SK-MEL-5 (cell line): ENCODE measurements around the gene ZBTB18. TPM values are rescaled to one million over a fixed set of nuclear protein-coding genes. Genes with fewer than 3 reads are reported as not detected.
"Not testable (repeated sequence)": the region's sequence is repeated elsewhere in the genome, so short reads cannot be mapped to it uniquely, and the experiment has no call there.

Experiments used
- DNase-seq: peaks from one replicate; pipeline ENCODE4 v3.0.0-alpha.2; 2016; ENCODE audit warnings: low read depth, low spot score
- in situ Hi-C: cut with HindIII; loops from 2 replicates; pipeline ENCODE4 v1.10.0; 2016; ENCODE audit warnings: low sequenced_read_pairs, high pct_unique_total_duplicates, low pct_unique_long_range_greater_than_20kb
- total RNA-seq: library from RNA; depleted of rRNA; stranded (reverse); fragments of >200 nt; shearing (Covaris generic); gene quantifications from 2 replicates; pipeline ENCODE4 v1.2.3, GENCODE V29; 2014

Gene ZBTB18
- total RNA-seq, 1 experiment from 2014 or later = 11.4 TPM

DNA sequence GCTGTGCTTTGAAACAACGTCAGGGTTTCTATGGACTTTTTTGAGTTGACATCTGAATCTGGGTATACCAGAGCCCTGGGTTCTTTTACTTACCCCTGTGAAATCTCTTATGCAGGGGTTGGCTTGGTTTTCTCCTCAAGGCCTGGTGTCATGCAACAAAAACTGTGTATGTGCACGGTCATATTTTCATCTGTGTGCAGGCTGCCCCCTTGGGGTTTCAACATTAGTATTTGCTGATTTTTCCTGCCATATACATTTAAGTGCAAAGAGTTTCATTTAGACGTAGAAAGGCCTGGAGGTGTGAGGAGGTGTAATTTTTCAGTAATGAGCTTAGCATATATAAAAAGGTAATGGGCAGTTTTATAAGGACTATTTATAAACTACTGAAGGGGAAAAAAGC is 22.0 kb upstream of the ZBTB18 start:
- in situ Hi-C loops = no loop called here
- peak; percentile 20 for DNase-seq

GRCh38 chr1:244030481-244031040 is 20.5 kb upstream of the ZBTB18 start:
- DNase-seq = no peak
- in situ Hi-C loops = no loop called here

DNA sequence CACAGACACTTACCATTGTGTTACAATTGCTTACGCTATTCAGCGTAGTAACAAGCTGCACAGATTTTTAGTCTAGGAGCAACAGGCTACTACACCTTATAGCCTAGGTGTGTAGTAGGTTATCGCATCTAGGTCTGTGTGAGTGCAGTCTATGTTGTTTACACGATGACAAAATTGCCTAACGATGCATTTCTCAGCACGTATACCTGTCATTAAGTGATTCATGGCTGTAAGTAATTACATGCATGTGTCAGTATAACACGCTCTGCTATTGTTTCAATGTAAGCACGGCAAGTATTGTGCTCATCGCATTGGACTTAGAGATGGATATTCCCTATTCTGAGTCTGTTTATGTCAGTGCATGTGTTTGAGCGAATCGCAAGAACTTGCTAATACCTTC is 15.7 kb upstream of the ZBTB18 start:
- in situ Hi-C loops = no loop called here

DNA sequence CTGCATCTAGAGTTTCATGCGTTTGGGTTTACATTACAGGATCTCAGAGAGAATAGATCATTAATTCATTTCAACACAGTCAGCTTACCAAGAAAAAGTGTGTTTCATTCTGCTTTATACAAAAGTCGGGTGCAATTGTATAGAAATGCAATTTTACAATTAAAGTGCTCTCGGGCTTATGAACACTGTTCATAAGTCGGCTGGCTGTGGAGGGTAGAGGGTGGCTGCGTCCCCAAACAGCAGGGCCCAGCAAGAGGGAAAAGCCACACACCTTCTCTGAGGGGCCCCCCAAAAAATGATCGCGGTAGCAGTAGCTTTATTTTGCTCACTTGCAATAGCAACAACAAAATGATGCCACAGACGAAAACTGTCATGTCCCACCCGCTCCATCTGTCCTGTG is 13.8 kb upstream of the ZBTB18 start:
- in situ Hi-C loops = no loop called here
- DNase-seq = no peak

More for the DNA sequence above, 15.7 kb upstream of the ZBTB18 start:
- DNase-seq = no peak

- DNase-seq = no peak
- in situ Hi-C loops = no loop called here
These were observed 9.5 kb upstream of the ZBTB18 start for GRCh38 chr1:244041466-244042120.

GRCh38 chr1:244042293-244042692 is 8.8 kb upstream of the ZBTB18 start:
- in situ Hi-C loops = no loop called here
- DNase-seq = no peak

- DNase-seq = no peak
- in situ Hi-C loops = no loop called here
These were observed 6.7 kb upstream of the ZBTB18 start for GRCh38 chr1:244044423-244044822.

- in situ Hi-C loops = not testable (repeated sequence)
These were observed 4.8 kb upstream of the ZBTB18 start for GRCh38 chr1:244046254-244046653.

DNA sequence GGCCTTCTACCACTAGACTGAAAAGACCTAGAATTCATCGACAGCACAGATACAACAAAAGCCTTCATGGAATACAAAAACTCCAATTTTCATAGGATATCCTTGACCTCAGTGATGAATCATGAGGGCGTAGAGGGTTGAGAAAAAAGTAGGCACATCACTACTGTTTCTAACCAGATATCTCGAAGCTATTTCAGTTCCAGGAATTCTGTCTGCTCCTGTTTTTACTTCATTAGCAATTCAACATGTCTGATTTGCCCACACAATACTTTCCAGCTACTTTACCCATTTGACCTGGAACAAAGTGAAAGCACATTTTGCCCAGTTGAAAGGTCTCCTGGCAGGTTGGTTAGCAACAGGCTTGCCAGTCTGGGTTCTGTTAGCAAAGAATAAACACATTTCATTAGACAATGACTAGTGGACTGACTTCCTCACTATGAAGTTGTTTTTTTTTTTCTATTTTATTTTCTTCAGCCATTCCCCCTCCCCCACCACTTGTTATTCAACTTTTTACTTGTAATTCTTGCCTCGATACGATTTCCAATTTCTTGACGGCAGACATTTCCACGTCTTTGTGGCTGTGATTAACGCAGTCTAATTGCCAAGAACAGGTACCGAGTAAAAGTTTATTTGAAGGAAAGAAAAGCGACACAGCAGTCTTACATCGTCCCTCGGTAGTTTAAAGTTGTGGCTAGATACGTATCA is 4.0 kb upstream of the ZBTB18 start:
- peak; percentile 40 for DNase-seq
- in situ Hi-C loops = no loop called here

More at GRCh38 chr1:244046254-244046653, 4.8 kb upstream of the ZBTB18 start:
- DNase-seq = not testable (repeated sequence)

GRCh38 chr1:244047621-244048255 is 3.3 kb upstream of the ZBTB18 start:
- peak; percentile 38 for DNase-seq
- in situ Hi-C loops = no loop called here

DNA sequence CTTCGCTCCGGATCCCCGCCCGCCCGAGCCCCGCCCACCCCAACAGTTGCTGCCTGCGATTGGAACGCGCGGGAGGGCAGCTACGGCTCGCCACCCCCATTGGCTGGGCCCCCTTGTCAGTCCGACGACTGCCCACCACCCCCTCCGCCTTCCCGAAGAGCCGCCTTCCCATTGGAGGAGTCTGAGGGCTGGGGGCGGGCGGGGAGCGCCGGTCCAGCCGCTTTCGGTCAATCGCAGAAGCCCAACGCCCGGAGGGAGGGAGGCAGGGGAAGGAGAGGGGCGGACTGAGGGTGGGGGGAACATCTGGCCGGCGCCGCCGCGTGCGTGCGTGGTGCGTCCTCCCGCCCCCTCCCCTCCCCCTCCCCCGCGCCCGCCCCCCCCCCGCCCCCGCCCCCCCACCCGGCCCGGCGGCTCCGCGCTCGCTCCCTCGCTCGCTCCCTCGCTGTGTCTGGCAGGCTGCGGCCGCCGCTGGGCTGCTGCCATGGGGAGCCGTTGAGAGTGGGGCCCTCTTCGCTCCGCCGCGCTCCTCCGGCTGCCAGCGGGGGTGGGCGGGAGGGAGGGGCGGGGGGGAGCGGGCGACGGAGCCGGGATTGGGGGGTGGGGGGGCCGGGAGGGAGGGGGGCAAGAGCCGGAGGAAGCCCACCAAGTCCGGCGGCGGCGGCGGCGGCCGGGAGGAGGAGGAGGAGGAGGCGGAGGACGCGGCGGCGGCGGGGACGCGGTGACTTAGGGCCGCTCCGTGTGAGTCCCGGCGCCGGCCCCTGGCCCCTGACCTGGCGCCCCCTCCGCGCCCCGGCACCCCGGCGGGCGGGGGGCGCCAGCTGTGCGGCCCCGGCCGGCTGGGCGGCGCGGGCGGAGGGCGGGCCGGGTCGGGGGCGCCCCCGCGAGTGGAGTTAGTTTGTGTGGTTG is 2.6 kb upstream of the ZBTB18 start:
- peak; percentile 98 for DNase-seq
- in situ Hi-C loops = no loop called here

DNA sequence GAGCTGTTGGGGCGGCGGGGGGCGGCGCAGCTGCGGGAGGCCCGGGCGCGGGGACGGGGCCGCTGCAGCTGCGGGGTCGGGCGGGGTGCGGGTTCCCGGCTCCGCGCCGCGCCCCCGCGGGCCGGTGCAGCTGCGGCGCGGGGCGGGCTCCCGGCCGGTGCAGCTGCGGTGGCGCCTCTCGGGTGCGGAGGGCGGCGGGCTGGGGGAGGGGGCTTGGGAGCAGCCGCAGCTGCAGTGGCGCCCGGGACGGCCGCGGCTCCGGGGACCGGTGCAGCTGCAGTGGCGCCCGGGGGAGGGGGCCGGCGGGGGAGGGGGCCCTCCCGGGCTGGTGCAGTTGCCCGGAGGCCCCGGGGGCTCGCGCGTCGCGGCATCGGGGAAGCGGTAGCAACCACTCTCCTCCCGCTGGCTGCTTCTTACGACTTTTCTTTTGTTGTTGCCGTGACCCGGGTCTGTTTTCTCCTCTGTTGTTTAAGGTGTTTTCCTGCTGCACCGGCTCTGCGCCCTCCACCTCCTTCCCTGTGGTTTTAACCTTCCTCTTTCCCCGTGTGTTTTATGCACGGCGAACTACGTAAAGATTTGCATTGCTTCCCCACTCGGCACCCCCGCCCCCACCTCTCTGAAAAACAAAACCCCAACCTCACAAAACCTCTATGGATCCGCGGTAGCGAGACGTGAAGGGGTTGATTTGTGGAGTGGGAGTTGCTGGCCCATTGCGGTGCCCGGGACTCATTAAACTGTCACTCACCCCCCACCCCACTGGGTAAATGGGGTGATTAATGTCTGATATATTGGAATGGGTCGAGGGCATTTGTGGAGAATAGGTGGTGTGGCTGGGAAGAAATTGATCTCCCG is 1.7 kb upstream of the ZBTB18 start:
- in situ Hi-C loops = no loop called here
- no peak for DNase-seq

DNA sequence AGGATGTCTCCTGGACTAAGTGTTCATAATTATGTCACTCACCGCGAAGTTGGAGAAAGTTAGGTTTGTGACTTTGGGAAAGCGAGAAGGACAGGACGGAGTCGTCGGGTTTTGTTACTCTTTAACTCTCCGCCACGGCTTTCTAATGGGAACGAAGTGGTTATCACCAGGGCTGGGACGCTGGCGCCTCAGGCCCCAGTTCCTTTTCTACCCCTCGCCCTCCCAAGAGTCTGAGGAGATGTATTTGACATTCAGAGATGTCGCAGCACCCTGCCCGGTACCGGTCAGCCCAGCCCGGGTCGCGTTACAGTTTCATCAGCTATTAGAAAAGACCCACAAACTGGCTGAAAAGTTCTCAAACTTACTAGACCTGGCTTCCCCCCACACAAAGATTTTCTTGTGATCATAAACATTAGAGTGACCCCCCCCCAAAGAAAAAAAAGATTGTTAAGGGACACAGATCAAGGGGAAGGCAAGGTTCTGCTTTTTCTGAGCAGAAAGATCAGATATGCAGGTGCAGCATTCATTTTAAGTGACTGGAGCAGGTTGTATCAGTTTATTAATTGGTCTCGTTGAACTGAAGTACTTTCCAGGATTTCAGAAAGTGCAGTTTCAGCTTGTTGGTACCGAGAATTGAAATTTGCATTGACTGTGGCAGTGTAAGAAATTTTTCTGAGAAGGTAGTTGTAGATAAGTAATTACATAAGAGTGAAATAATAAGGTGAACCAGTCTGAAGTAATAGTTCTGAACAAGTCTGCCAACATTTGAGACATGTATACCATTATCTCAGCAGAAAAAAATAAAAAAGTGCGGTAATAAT is 859 bp upstream of the ZBTB18 start:
- no peak for DNase-seq

DNA sequence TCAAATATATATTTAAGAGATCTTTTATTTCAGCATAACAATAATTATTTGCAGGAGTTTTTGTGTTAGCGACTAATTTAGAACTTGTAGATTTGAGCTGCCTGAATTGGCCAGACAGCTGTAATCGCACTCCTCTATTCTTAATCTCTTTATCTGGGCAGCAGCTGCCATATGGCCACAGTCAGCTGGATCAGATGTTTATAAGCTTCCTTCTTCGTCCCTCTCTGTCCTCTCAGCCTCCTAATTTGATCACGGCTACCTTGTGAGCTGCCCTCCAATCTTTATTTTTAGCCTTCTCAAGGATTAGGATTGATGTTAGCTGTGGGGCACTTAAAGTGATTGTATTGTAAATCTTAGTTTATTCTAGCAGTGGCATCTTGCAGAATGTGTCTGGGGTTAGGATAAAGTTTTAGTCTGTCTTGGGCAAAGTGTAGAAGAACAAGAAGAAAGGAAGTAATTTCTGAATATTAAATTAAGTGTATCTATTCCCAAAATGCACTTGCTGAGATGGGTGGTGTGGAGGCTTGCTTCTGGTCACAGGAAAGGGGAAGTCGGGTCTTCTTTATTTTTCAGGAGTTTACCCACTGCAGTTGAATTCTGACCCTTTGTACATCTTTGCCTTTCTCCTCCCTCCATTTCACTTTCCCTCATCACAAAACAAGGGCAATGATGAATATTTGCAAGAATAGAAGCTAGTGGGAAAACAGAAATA is 1.1 kb downstream of the ZBTB18 start:
- no peak for DNase-seq
- in situ Hi-C loops = no loop called here

More for the DNA sequence above, 859 bp upstream of the ZBTB18 start:
- in situ Hi-C loops = no loop called here

DNA sequence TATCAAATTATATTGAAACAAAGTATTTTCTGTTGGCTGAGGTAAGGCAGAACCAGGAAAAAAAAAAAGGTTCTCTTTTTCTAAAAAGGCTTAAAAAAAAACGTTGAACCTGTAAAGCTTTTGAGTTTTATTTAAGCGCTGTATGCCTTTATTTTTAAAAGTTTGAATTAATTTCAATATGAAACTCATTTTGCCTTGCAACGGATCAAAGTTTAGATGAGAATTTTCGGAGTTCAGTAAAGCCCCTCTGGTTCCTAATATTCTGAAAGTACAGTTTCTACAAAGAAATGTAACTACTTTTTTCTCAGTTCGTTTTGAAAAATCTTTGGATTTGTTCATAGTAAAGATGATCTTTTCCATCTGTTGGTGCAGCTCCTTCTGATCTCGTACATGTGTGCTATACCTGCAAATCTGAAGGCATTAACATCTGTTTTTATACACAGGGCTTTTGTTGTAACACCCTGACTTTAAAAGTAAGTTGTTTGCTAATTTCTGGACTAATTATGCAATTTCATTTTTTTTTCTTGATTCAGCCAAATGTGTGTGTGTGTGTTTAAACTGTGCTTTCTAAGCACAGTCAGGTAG is 1.7 kb downstream of the ZBTB18 start:
- DNase-seq = no peak
- in situ Hi-C loops = no loop called here
